Cerebellar nuclear complex (tissue), 1 donor: ENCODE results near the gene TBXT.

Source experiments
- DNase-seq, 2 experiments: peaks; one replicate each; lab custom pipeline; 2025; lab: John Stamatoyannopoulos, UW

Gene TBXT

DNA sequence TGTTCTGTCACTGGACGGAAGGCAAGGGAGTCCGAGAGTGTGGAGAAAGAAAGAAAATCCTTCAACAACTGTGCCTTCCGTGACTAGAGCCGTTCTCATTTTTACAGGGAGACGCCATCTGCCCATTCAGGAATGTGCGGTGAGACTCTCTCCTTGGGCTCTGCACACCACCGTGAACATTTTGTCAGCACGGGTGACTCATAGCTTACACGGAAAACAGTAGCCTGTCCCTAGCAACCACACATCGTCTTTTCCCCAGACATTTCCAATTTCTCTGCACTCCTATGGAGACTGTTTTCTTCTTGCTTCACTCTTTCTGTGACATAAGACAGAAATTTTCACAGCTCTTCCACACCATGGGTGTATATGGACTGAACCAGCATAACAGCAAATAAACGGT, 55.1 kb downstream of the TBXT start:
- DNase-seq = no peak

DNA sequence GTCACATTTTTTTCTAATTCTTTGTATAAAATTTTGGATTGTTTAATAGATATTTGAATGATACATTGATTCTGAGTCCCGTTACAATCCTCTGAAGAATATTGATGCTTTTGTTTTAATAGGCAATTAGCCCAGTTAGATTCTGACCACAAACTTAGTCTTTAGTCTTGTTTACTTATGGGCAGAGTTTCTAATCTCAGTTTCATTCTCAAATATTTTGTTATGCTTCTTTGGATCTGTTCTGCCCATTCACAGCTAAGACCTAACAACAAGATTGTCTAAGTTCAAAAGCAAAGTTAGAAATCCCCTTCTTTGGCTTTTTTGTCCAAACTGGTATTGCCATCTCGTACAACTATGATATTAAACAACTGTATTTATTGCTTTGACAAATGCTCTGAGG, 58.0 kb downstream of the TBXT start:
- no peak for DNase-seq
